ENCODE results near the gene CYP2F1. TPM values are rescaled to one million over a fixed set of nuclear protein-coding genes. Genes with fewer than 3 reads are reported as not detected.
"Not testable (repeated sequence)": the region's sequence is repeated elsewhere in the genome, so short reads cannot be mapped to it uniquely, and the experiment has no call there.

Gene CYP2F1
- total RNA-seq, 1 donor from 2014 or later = not detected

- no peak for DNase-seq (ENCODE audit: low read depth)
- no peaks in the 10 kb centered on the region for H3K36me3 ChIP-seq (ENCODE audit: control insufficient read depth, insufficient read depth, low read length)
- no peak within 1 kb of the TSS for H3K4me3 ChIP-seq (ENCODE audit: low read depth, low read length)
- H3K27me3 ChIP-seq (ENCODE audit: control insufficient read depth, insufficient read depth, low read length) = peaks cover 11% of the 10 kb centered on the region
- TF ChIP-seq, protein P1, sequence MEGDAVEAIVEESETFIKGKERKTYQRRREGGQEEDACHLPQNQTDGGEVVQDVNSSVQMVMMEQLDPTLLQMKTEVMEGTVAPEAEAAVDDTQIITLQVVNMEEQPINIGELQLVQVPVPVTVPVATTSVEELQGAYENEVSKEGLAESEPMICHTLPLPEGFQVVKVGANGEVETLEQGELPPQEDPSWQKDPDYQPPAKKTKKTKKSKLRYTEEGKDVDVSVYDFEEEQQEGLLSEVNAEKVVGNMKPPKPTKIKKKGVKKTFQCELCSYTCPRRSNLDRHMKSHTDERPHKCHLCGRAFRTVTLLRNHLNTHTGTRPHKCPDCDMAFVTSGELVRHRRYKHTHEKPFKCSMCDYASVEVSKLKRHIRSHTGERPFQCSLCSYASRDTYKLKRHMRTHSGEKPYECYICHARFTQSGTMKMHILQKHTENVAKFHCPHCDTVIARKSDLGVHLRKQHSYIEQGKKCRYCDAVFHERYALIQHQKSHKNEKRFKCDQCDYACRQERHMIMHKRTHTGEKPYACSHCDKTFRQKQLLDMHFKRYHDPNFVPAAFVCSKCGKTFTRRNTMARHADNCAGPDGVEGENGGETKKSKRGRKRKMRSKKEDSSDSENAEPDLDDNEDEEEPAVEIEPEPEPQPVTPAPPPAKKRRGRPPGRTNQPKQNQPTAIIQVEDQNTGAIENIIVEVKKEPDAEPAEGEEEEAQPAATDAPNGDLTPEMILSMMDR (IDR thresholded peaks at IDR 0.05; ENCODE audit: insufficient read depth, low read length, poor library complexity, severe bottlenecking) = no peak
Measured at GRCh38 chr19:41088151-41088550, 26.1 kb upstream of the CYP2F1 start, which contains the start of gene CYP2A13. CYP2A13 (plus strand) TSS chr19:41088451; CDS start chr19:41088472, 21 bp downstream.

DNA sequence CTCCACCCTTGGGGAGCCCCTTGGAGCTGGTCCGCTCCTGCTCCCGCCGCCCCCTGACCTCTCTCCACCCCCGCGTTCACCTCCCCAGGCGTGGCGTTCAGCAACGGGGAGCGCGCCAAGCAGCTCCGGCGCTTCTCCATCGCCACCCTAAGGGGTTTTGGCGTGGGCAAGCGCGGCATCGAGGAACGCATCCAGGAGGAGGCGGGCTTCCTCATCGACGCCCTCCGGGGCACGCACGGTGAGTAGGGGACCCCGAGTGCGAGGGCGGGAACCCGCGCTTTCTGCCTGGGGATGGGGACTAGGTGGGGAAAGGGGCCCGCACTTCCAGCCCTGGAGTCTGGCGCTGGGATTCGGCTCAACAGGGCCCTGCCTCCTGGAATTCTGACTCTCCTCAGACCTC is 24.3 kb upstream of the CYP2F1 start:
- H3K36me3 ChIP-seq (ENCODE audit: control insufficient read depth, insufficient read depth, low read length) = no peaks in the 10 kb centered on the region
- DNase-seq (ENCODE audit: low read depth) = no peak
- H3K27me3 ChIP-seq (ENCODE audit: control insufficient read depth, insufficient read depth, low read length) = peaks cover 11% of the 10 kb centered on the region
- TF ChIP-seq, protein P1 (IDR thresholded peaks at IDR 0.05; ENCODE audit: insufficient read depth, low read length, poor library complexity, severe bottlenecking) = no peak
- H3K4me3 ChIP-seq (ENCODE audit: low read depth, low read length) = no peak overlapping the region

DNA sequence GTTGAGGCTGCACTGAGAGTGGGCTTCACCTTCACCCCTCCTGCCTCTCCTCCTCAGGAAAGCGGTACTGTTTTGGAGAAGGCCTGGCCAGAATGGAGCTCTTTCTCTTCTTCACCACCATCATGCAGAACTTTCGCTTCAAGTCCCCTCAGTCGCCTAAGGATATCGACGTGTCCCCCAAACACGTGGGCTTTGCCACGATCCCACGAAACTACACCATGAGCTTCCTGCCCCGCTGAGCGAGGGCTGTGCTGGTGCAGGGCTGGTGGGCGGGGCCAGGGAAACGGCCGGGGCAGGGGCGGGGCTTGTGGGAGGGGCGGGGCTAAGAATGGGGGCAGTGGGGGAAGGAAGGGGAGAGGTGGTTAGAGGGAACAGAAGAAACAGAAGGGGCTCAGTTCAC is 18.5 kb upstream of the CYP2F1 start:
- no peaks in the 10 kb centered on the region for H3K36me3 ChIP-seq (ENCODE audit: control insufficient read depth, insufficient read depth, low read length)
- TF ChIP-seq, protein P1 (IDR thresholded peaks at IDR 0.05; ENCODE audit: insufficient read depth, low read length, poor library complexity, severe bottlenecking) = no peak
- DNase-seq (ENCODE audit: low read depth) = no peak
- no peak overlapping the region for H3K4me3 ChIP-seq (ENCODE audit: low read depth, low read length)
- no peaks in the 10 kb centered on the region for H3K27me3 ChIP-seq (ENCODE audit: control insufficient read depth, insufficient read depth, low read length)

GRCh38 chr19:41096353-41096752 is 17.9 kb upstream of the CYP2F1 start:
- Histone ChIP-seq H3K36me3 (ENCODE audit: control insufficient read depth, insufficient read depth, low read length) (no peaks in the 10 kb centered on the region), H3K4me3 (ENCODE audit: low read depth, low read length) (no peak overlapping the region), H3K27me3 (ENCODE audit: control insufficient read depth, insufficient read depth, low read length) (no peaks in the 10 kb centered on the region)
- TF ChIP-seq, protein P1 (IDR thresholded peaks at IDR 0.05; ENCODE audit: insufficient read depth, low read length, poor library complexity, severe bottlenecking) = no peak
- DNase-seq (ENCODE audit: low read depth) = no peak

GRCh38 chr19:41097302-41097701 is 16.9 kb upstream of the CYP2F1 start:
- H3K4me3 ChIP-seq (ENCODE audit: low read depth, low read length) = no peak overlapping the region
- TF ChIP-seq, protein P1 (IDR thresholded peaks at IDR 0.05; ENCODE audit: insufficient read depth, low read length, poor library complexity, severe bottlenecking) = no peak
- no peaks in the 10 kb centered on the region for H3K27me3 ChIP-seq (ENCODE audit: control insufficient read depth, insufficient read depth, low read length)
- no peak for DNase-seq (ENCODE audit: low read depth)
- H3K36me3 ChIP-seq (ENCODE audit: control insufficient read depth, insufficient read depth, low read length) = no peaks in the 10 kb centered on the region

DNA sequence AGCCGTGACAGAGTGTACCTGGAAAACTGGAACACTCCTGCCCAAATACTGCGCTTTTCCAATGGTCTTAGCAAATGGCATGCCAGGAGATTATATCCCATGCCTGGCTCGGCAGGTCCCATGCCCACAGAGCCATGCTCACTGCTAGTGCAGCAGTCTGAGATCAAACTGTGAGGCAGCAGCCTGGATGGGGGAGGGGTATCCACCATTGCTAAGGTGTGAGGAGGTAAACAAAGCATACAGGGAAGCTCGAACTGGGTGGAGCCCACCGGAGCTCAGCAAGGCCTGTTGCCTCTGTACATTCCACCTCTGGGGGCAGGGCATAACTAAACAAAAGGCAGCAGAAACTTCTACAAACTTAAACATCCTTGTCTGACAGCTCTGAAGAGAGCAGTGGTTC is 15.5 kb upstream of the CYP2F1 start:
- no peaks in the 10 kb centered on the region for H3K36me3 ChIP-seq (ENCODE audit: control insufficient read depth, insufficient read depth, low read length)
- TF ChIP-seq, protein P1 (IDR thresholded peaks at IDR 0.05; ENCODE audit: insufficient read depth, low read length, poor library complexity, severe bottlenecking) = no peak
- H3K27me3 ChIP-seq (ENCODE audit: control insufficient read depth, insufficient read depth, low read length) = no peaks in the 10 kb centered on the region
- DNase-seq (ENCODE audit: low read depth) = no peak
- no peak overlapping the region for H3K4me3 ChIP-seq (ENCODE audit: low read depth, low read length)

DNA sequence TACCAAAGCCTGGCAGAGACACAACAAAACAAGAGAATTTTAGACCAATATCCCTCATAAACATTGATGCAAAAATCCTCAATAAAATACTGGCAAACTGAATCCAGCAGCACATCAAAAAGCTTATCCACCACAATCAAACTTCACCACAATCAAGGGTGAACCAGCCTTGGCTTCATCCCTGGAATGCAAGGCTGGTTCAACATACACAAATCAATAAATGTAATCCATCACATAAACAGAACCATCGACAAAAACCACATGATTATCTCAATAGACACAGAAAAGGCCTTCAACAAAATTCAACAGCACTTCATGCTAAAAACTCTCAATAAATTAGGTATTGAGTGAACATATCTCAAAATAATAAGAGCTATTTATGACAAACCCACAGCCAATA is 12.0 kb upstream of the CYP2F1 start:
- not testable (repeated sequence) for H3K27me3 ChIP-seq (ENCODE audit: control insufficient read depth, insufficient read depth, low read length); DNase-seq (ENCODE audit: low read depth); H3K36me3 ChIP-seq (ENCODE audit: control insufficient read depth, insufficient read depth, low read length); H3K4me3 ChIP-seq (ENCODE audit: low read depth, low read length)
